Measurements from ENCODE around the gene CDK19.

DNA sequence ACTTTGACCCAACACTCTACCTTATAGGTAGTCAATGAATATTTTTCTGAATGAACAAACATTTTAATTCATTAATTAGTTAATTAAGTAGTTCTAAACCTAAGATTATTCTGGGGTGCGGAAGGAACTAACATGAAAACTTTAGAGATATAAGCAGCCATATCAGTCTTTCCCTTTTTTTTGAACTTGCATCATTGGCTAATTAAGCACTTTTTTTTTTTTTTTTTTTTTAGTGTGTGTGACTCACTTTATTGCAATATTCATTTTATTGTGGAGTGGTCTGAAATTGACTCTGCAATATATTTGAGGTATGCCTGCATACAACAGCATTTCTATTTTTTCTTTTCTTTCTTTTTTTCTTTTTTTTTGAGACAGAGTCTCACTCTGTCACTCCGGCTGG is 37.5 kb upstream of the CDK19 start:
- TF ChIP-seq, protein P1, sequence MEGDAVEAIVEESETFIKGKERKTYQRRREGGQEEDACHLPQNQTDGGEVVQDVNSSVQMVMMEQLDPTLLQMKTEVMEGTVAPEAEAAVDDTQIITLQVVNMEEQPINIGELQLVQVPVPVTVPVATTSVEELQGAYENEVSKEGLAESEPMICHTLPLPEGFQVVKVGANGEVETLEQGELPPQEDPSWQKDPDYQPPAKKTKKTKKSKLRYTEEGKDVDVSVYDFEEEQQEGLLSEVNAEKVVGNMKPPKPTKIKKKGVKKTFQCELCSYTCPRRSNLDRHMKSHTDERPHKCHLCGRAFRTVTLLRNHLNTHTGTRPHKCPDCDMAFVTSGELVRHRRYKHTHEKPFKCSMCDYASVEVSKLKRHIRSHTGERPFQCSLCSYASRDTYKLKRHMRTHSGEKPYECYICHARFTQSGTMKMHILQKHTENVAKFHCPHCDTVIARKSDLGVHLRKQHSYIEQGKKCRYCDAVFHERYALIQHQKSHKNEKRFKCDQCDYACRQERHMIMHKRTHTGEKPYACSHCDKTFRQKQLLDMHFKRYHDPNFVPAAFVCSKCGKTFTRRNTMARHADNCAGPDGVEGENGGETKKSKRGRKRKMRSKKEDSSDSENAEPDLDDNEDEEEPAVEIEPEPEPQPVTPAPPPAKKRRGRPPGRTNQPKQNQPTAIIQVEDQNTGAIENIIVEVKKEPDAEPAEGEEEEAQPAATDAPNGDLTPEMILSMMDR (IDR thresholded peaks at IDR 0.05), result no peak
- no peak for TF ChIP-seq POLR2A (IDR thresholded peaks at IDR 0.05)
